Medulla oblongata (tissue), 1 donor: Measurements from ENCODE around the gene AKAP10.
A peak's percentile ranks its signal among the peaks of the same experiment; 100 is the strongest.
"Not testable (repeated sequence)": the region's sequence is repeated elsewhere in the genome, so short reads cannot be mapped to it uniquely, and the experiment has no call there.

Experiments
- DNase-seq: peaks from one replicate; pipeline ENCODE4 v3.0.0-alpha.2; 2015; ENCODE audit errors: extremely low spot score

Gene AKAP10

DNA sequence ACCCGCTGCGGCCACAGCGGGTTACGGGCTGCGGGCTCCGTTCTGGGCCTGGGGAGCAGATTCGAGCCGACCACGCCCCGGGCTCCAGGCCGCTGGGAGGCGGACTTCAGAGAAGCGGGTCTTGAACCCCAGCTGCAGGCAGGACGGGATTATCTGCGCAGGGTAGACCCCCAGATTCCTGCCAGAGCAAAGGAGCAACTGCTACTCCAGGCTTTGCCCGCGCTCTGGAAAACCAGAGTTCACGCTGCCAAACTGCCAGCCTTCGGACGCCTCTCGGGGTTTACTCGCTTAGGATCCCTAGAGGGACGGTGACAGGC lies 109.6 kb downstream of the AKAP10 start:
- no peak for DNase-seq

DNA sequence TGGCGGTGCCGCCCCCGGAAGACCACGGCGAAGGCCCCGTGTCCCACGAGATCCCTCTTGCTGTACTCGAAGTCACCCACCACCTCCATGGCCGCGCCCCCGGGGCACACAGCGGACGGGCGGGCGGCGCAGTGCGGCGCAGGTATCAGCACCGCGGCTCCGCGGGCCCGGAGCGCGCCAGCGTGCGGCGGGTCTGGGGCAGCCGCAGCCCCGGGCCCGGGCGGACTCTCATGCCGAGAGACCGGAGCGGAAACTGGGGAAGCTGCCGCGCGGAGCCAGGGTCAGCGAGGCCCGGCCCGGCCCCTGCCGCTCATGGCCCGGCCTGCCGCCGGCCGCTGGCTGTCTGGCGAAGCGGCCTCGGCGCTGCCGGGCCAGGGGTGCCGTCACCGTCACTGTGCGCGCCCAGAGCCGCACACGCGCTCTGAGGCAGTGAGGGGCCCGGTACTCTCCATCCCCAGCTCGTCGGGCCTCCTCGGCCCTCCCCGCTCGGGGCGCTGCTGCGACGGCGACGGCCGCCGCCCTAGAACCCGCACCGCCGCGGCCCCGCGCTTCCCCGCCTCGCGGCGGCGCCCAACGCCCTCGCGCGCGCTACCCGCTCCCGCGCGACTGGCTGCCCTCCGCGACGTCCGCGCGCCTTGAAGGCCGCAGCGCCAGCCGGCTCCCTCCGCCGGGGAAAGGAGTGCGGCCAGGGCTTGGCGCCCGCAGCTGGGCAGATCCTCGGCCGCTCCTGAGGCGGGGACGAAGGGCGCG lies 110.1 kb downstream of the AKAP10 start, which contains the start of gene ULK2:
Gene ULK2 (minus strand): TSS at position 608 of the 750 bp plus-strand sequence. CDS start 519 bp downstream, at position 89.
- DNase-seq = peak; percentile 69

DNA sequence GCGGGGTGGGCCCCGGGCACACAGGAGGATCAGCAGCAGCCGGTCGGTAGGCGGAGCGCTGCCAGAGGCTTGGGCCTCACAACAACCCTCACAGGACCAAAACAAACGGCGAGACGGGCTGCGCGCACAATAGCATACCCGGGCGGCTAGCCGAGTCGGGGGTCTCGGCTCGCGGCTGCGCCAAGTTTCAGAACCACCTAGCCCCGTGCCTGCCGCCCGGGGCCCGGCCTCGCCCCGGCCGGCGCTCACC lies 110.6 kb downstream of the AKAP10 start:
- peak; percentile 79 for DNase-seq

DNA sequence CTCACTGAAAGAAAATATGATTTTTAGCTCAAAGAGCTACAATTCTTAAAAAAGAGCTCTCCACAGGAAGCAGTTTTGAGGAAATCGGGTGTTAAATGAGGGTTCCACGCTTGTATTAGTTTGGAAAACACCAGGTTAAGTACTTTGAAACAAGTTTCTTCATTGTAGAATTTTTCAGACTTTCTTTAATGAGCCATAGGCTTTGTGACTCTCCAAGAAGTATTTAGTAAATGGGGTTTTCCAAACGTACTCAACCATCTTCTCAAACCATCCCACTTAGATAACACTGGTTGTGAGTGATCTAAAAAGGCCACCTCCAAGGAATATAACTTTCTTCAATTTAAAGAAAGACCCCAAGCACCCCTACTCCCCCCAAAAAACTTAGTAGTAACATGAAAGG lies 112.6 kb downstream of the AKAP10 start:
- no peak for DNase-seq

DNA sequence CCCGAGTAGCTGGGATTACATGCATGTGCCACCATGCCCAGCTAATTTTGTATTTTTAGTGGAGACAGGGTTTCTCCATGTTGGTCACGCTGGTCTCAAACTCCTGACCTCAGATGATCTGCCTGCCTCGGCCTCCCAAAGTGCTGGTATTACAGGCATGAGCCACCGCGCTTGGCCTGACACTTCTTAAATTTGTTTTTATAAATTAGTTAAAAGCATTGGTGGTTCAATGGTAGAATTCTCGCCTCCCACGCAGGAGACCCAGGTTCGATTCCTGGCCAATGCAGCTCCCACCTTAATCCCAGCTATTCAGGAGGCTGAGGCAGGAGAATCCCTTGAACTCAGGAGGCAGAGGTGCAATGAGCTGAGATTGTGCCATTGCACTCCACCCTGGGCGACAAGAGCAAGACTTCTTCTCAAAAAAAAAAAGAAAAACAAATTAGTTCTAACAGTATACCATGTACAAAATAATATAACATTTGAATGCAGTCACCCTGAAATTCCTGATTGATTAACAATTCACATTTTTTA lies 116.9 kb downstream of the AKAP10 start:
- DNase-seq = not testable (repeated sequence)

DNA sequence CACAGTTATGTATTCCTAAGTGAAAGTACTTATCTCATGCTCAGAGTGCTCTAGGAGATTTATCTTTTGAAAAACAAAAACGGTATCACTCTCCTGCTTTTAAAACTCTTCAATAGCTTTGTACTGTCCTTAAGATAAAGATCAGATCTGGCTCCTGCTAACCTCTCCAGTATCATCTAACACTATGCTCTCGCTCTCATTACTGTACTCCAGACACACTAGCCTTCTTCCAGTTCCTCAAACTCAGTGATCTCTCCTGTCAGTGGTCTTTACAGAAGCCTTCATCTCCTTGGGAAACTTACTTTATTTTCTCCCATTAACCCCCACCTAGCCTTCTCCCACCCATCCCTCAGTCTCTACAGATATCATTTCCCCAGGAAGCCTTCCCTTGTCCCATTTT lies 120.0 kb downstream of the AKAP10 start:
- no peak for DNase-seq
